GM12891 (cell line): ENCODE measurements around the gene ZNF512.

Experiments
- POLR2A ChIP-seq: IDR thresholded peaks from 2 replicates; pipeline ENCODE4 v1.6.1; 2011; ENCODE audit warnings: low read depth, low read length, control low read depth
- SPI1 ChIP-seq: IDR thresholded peaks from 2 replicates; pipeline ENCODE4 v1.6.1; 2011; ENCODE audit warnings: low read depth, low read length, control low read depth
- TAF1 ChIP-seq: IDR thresholded peaks from 2 replicates; pipeline ENCODE4 v1.6.1; 2011; ENCODE audit warnings: low read depth, low read length, control low read depth

DNA sequence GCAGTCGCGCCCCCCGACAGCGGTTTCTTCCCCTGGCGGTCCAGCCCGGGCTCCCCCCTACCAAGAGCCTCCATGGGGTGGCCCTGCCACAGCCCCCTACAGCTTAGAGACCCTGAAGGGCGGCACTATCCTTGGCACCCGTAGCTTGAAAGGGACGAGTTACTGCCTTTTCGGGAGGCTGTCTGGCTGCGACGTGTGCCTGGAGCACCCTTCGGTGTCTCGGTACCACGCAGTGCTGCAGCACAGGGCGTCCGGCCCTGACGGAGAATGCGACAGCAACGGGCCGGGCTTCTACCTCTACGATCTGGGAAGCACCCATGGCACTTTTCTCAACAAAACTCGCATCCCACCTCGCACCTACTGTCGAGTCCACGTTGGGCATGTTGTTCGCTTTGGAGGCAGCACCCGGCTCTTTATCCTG, 81.3 kb downstream of the ZNF512 start:
- TF ChIP-seq POLR2A = no peak
- TF ChIP-seq SPI1 = no peak
- TF ChIP-seq TAF1 = no peak
